Stimulated activated memory B cell treated with anti-CD40 and anti-IgM and Interleukin-4, amounts not matched to agents 10 μg/mL and 1 μg/mL and 100 μg/mL, for 72 hours (primary cell): ENCODE results near the gene OPCML.

Experiments used
- ATAC-seq: fragments of 150-1000 bp; cut with Tn5 transposase; 2 replicates; pipeline ENCODE4 v1.10.0; 2021
- H3K27ac Mint-ChIP-seq: one replicate; pipeline ENCODE4 v1.8.0; 2022; ENCODE audit warnings: mild to moderate bottlenecking, mixed read lengths
- H3K27me3 Mint-ChIP-seq: one replicate; pipeline ENCODE4 v1.8.0; 2022; ENCODE audit warnings: mixed read lengths
- H3K36me3 Mint-ChIP-seq: one replicate; pipeline ENCODE4 v1.8.0; 2022; ENCODE audit warnings: mixed read lengths
- H3K4me1 Mint-ChIP-seq: one replicate; pipeline ENCODE4 v1.8.0; 2022; ENCODE audit warnings: mixed read lengths
- H3K4me3 Mint-ChIP-seq: one replicate; pipeline ENCODE4 v1.8.0; 2022; ENCODE audit warnings: mild to moderate bottlenecking, moderate library complexity, mixed read lengths
- H3K9me3 Mint-ChIP-seq: one replicate; pipeline ENCODE4 v1.8.0; 2022; ENCODE audit warnings: mixed read lengths

Gene OPCML

DNA sequence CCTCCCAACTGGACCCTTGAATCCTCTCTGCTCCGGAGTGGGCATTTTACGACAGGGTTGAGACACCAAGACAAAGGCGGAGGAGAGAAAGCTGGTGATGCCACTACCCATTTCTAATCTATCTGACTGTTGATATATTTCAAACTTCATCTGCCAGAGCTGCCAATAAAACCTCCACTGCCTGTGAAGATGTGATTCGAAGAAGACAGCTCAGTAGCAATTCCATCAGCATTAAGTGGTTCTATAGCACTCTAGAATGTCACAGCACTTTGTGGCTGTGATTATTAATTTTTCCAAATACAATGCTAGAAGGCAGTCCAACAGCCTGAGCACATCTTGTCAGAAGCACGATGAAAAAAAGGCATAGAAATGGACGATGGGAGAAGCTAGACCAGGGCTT lies 282.8 kb downstream of the OPCML start:
- H3K36me3 Mint-ChIP-seq = no peaks in the 10 kb centered on the region
- H3K9me3 Mint-ChIP-seq = peaks cover 9% of the 10 kb centered on the region
- ATAC-seq = no peak
- no peaks in the 10 kb centered on the region for H3K27me3 Mint-ChIP-seq
- H3K27ac Mint-ChIP-seq = no peak overlapping the region
- H3K4me1 Mint-ChIP-seq = no peaks in the 10 kb centered on the region
- H3K4me3 Mint-ChIP-seq = no peak overlapping the region

DNA sequence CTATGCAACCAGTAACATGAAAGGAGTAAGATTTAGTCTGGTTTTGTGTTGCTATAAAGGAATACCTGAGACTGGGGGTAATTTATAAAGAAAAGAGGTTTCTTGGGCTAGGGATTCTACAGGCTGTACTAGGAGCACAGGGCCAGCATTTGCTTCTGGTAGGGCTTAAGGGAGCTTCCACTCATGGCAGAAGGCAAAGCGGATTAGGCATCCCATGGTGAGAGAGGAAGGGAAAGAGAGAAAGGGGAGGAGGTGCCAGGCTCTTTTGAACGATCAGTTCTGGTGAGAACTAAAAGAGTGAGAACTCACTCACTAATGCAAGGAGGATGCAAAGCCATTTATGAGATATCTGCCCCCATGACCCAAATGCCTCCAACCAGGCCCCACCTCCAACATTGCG lies 283.2 kb downstream of the OPCML start:
- no peaks in the 10 kb centered on the region for H3K36me3 Mint-ChIP-seq
- peaks cover 9% of the 10 kb centered on the region for H3K9me3 Mint-ChIP-seq
- no peak overlapping the region for H3K4me3 Mint-ChIP-seq
- no peak for ATAC-seq
- no peaks in the 10 kb centered on the region for H3K4me1 Mint-ChIP-seq
- no peak overlapping the region for H3K27ac Mint-ChIP-seq
- no peaks in the 10 kb centered on the region for H3K27me3 Mint-ChIP-seq

DNA sequence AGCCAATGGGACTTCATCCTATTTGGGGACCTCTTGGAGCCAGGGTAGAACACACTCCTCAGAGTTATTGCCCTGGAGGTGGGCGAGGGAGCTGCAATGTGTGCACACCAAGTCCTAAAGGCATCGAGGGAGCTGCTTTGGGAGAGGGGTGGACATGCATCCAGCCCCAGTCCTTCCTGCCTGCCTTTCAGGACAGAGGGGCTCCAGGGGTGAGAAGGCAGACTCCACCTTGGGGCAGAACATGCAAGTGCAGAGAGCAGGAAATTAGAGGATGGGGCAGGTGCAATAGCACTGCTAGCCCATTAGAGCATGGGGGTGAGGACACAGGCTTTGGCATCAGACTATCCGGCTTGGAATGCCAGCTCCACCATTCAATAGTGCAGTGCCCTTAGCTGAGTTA lies 288.5 kb downstream of the OPCML start:
- H3K4me1 Mint-ChIP-seq = no peaks in the 10 kb centered on the region
- H3K27me3 Mint-ChIP-seq = no peaks in the 10 kb centered on the region
- H3K4me3 Mint-ChIP-seq = no peak overlapping the region
- H3K27ac Mint-ChIP-seq = no peak overlapping the region
- H3K9me3 Mint-ChIP-seq = peaks cover 7% of the 10 kb centered on the region
- ATAC-seq = no peak
- no peaks in the 10 kb centered on the region for H3K36me3 Mint-ChIP-seq

DNA sequence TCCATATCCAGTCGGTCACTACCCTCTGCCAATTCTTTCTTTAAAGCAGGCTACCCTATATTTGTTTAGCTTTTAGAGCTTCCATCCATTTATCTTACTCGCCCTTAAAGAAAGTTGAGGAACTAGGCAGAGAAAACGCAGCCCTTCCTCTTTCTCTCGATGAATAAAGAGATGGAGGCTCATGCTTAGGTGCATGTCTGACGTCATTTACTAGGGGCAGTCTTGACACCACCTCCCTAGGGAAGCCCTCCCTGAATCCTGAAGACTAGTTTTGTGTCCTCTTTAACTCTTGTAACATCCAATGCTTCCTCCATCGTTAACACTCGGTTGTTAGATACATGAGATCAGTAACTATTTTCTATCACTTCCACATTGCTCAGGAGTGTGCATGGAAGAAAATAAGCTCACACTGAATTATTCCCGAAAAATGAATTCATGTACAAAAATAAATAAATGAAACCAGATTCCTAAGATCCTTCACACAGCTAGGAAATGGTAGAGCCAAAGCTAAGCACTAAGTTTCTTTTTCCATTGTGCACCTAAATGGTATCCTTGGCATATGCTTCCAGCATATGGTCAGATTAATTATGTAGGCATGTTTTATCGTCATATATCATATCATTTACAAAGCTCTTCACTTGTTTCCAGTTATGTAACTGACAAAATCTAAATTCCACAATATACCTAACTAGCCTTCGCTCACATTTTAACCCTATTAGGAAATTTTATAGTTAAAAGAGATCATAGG lies 291.2 kb downstream of the OPCML start:
- H3K4me3 Mint-ChIP-seq = no peak overlapping the region
- no peak overlapping the region for H3K27ac Mint-ChIP-seq
- H3K36me3 Mint-ChIP-seq = no peaks in the 10 kb centered on the region
- ATAC-seq = no peak
- peaks cover 3% of the 10 kb centered on the region for H3K9me3 Mint-ChIP-seq
- H3K4me1 Mint-ChIP-seq = no peaks in the 10 kb centered on the region
- H3K27me3 Mint-ChIP-seq = no peaks in the 10 kb centered on the region

DNA sequence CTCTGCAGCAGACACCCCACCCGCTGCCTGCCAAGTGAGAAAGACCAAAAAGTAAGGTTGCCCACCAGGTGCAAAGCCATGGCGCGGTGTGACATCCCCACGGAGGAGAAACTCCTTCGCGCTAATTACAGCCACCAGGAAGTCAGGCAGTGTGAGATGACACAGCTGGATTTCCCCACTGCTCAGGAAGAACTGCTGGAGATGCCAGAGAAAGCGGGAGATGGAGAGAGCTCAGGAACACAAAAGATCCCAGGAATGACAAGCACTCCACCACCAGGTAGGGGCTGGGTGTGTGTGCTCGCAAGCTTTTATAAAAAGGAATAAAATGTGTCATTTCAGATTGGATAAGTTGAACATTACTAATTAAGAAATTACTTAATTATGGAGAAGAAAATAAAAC lies 292.7 kb downstream of the OPCML start:
- peaks cover 3% of the 10 kb centered on the region for H3K9me3 Mint-ChIP-seq
- no peak overlapping the region for H3K27ac Mint-ChIP-seq
- ATAC-seq = no peak
- no peak overlapping the region for H3K4me3 Mint-ChIP-seq
- no peaks in the 10 kb centered on the region for H3K36me3 Mint-ChIP-seq
- H3K4me1 Mint-ChIP-seq = no peaks in the 10 kb centered on the region
- no peaks in the 10 kb centered on the region for H3K27me3 Mint-ChIP-seq

DNA sequence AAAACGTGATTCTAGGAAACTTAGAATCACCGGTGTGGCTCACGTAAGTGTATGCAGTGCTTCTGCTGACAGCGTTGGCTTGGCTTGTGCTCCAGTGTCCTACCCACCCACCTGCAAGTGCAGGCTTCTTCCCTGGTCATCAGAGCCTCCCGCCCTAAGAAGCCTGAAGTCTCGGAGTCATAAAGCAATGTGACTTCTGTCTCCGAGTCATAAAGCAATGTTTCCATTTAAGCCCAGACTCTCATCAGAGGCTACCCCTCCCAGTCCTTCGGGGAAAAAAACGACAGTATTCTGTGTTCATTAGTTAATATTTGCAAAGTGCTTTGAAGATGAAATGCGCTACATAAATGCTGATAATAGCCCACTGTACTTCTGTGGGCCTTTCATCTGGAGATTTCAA lies 293.8 kb downstream of the OPCML start:
- H3K4me1 Mint-ChIP-seq = no peaks in the 10 kb centered on the region
- no peaks in the 10 kb centered on the region for H3K36me3 Mint-ChIP-seq
- peaks cover 6% of the 10 kb centered on the region for H3K9me3 Mint-ChIP-seq
- ATAC-seq = no peak
- H3K4me3 Mint-ChIP-seq = no peak overlapping the region
- no peak overlapping the region for H3K27ac Mint-ChIP-seq
- no peaks in the 10 kb centered on the region for H3K27me3 Mint-ChIP-seq

DNA sequence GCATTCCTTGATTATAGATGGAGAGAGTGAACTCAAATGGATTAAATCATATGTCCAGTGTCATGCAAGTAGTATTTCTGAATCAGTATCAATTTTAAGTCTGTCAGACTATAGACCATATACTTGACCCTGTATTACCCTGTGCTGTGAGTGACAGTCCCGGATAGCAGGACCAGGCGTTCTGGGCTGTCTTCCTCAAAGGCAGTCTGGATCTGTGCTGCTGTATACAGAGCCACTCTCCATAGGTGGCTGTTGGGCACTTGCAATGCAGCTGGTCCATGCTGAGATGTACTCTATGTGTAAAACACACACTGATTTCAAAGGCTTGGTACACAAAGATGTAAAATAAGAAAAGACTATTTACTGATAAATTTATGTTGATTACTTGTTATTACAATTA lies 294.3 kb downstream of the OPCML start:
- no peak for ATAC-seq
- no peaks in the 10 kb centered on the region for H3K27me3 Mint-ChIP-seq
- H3K4me1 Mint-ChIP-seq = no peaks in the 10 kb centered on the region
- H3K36me3 Mint-ChIP-seq = no peaks in the 10 kb centered on the region
- H3K27ac Mint-ChIP-seq = no peak overlapping the region
- no peak overlapping the region for H3K4me3 Mint-ChIP-seq
- H3K9me3 Mint-ChIP-seq = peaks cover 8% of the 10 kb centered on the region

DNA sequence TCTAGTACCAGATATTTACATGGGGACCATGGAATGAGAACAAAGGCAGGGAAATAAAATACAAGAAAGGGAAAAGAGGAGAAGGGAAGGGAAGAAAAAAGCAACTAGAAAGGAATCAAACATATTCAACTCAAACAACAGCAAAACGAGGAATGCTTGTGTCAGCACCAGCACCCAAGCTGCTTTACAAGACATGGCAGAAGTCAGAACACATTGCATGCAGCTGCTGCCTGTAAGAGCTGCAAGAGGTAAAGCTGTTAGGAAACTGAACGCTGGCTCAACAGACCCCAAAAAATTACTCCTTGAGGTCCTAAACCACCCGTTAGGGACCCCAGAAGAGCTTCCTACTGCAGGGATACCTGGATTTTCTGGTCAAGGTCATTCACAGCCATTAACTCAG lies 296.9 kb downstream of the OPCML start:
- Mint-ChIP-seq H3K4me1 (no peaks in the 10 kb centered on the region), H3K27me3 (no peaks in the 10 kb centered on the region), H3K9me3 (peaks cover 5% of the 10 kb centered on the region), H3K27ac (no peak overlapping the region), H3K4me3 (no peak overlapping the region), H3K36me3 (no peaks in the 10 kb centered on the region)
- no peak for ATAC-seq

DNA sequence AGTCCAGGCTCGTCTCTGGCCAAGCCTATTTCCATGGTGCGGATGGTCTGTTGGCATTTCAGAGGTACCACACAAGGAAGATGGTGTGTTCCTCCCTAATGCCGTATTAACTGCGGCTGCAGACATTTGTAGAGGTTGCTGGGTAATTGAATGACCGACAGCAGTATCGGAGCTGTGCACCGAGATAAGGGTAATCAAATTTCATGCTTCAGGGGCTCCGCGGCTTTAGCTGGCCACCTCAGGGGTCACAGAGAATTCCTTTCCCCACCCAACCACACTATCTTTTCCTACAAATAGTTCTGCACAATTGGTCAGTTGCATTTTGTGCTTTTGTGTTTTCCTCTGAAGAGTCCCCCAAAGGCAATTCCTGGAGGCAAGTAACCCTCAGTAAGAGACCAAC lies 297.4 kb downstream of the OPCML start:
- Mint-ChIP-seq H3K36me3 (no peaks in the 10 kb centered on the region), H3K4me3 (no peak overlapping the region), H3K27me3 (no peaks in the 10 kb centered on the region), H3K9me3 (peaks cover 5% of the 10 kb centered on the region), H3K27ac (no peak overlapping the region), H3K4me1 (no peaks in the 10 kb centered on the region)
- no peak for ATAC-seq

DNA sequence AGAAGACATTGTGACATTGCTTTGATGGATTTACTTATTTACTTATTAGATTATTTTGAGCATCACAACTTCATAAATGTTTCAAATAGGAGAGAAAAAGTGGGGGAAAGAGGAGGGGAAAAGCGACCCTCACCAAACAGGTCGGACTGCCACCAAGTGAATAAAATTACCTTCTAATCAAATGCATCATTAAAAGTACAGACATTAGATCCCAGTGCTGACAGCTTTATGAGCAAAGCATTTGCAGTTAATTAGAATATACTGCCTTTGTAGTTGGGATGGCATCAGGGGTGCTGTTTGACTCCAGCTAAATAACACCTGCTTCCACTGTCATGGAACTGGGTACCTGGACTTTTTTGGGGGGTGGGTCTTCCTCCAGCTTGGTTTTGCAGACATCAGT lies 299.6 kb downstream of the OPCML start:
- ATAC-seq = no peak
- Mint-ChIP-seq H3K27ac (no peak overlapping the region), H3K36me3 (no peaks in the 10 kb centered on the region), H3K4me1 (no peaks in the 10 kb centered on the region), H3K4me3 (no peak overlapping the region), H3K27me3 (no peaks in the 10 kb centered on the region), H3K9me3 (peaks cover 5% of the 10 kb centered on the region)

DNA sequence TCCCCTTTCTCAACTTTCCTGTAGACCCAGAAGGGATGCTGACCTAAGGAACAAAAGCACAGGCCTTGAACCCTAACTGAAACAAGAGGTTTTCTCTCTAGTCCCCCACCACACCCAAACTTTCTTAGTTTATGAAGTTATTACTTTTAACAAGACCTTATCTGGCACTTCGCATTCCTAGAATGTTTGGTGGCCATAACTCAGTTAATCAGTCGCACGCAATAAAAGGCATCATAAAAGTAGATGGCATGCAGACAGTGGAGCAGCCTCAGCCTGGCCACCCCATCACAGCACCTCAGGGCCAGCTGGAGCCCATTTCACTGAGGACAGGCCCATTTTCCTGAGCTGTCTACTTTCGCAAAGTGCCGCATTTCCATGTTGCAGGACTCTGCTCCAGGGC lies 301.9 kb downstream of the OPCML start:
- no peak for ATAC-seq
- H3K9me3 Mint-ChIP-seq = peaks cover 5% of the 10 kb centered on the region

DNA sequence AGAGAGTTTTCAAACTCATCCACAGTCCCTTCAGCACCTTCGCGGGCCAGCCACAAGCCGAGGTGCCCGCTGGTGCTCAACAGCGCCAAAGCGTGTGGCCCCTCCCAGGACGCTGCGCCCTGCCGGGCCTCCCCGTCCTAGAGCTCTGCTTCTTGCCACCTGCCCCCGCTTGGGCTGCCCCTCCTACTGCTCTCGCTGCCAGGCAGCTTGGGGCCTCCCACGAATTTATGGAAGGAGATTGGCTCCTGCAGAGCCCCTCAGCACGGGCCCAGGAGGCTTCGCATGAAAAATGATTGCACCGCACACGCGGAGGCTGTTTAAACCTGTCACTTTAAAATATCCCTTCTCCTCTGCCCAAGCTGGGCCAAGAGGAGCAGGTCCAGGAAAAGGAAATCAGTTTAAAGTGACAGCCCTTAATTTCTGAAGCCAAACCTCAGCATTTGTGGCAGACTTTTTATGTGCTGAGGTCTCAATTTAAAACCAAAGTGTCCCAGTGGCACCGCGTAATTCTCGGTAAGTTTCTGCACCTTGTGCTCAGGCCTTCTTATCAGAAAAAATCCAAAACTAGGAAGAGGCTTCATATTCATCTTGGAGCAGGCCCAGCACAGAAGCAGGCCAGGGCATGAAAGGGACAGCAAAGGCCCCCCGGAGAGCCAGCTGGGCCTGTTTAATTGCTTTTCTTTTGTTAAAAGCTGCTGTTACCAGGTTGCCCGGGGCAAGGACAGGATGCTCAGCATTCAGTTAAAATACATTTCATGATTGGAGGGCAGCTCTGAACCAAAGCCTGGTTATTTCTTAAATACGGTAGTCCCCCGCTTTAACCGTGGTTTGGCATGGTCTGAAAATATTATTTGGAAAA lies 303.6 kb downstream of the OPCML start:
- no peaks in the 10 kb centered on the region for H3K27me3 Mint-ChIP-seq
- ATAC-seq = no peak
- H3K9me3 Mint-ChIP-seq = peaks cover 4% of the 10 kb centered on the region
- H3K36me3 Mint-ChIP-seq = no peaks in the 10 kb centered on the region
- H3K27ac Mint-ChIP-seq = no peak overlapping the region
- no peaks in the 10 kb centered on the region for H3K4me1 Mint-ChIP-seq
- H3K4me3 Mint-ChIP-seq = no peak overlapping the region

More for the DNA sequence above, 301.9 kb downstream of the OPCML start:
- H3K4me1 Mint-ChIP-seq = no peaks in the 10 kb centered on the region
- no peak overlapping the region for H3K4me3 Mint-ChIP-seq
- no peaks in the 10 kb centered on the region for H3K36me3 Mint-ChIP-seq
- H3K27ac Mint-ChIP-seq = no peak overlapping the region
- no peaks in the 10 kb centered on the region for H3K27me3 Mint-ChIP-seq

DNA sequence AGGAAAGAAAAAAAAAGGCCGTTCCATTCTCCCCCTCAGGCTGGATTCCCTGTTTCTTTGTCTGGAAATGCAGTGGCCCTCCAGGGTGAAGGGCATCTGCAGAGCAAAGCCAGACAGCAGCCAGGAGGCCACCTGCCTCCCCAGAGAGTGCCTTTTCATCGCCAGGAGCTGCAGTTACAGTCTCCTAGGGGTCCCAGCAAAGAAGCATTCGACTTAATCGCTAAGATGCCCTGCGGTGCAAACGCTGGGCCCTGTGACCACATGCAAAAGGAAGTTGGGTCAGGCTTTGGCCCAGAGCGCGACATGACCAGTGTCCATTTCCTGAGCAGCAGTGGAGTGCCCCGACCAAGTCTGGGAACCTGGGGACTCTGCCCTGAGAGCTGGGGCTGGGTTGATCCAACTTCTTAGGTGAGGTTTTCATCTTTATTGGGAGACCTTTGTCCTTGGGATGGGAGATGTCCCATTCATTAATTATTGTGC lies 304.6 kb downstream of the OPCML start:
- H3K27me3 Mint-ChIP-seq = no peaks in the 10 kb centered on the region
- no peak overlapping the region for H3K4me3 Mint-ChIP-seq
- no peaks in the 10 kb centered on the region for H3K36me3 Mint-ChIP-seq
- H3K9me3 Mint-ChIP-seq = no peaks in the 10 kb centered on the region
- no peaks in the 10 kb centered on the region for H3K4me1 Mint-ChIP-seq
- no peak for ATAC-seq
- no peak overlapping the region for H3K27ac Mint-ChIP-seq

DNA sequence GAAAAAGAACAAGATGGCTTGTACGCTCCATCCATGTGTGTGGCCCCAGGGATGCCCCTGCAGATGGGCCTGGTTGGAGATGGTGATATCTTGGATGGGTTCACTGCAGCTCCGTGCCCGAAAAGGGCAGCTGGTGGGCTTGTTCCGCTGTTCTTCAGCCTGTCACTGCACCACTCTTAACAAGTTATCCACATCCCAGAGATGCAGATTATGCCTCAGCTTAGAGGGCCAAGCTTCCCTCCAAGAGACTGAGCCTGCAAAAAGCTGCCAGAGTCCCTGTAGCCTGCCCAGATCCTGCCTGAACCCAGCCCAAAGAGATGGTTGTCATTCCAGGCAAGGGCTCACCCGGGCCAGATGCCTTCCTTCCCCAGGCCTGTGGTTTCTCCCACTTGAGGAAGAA lies 308.0 kb downstream of the OPCML start:
- no peak overlapping the region for H3K4me3 Mint-ChIP-seq
- no peaks in the 10 kb centered on the region for H3K36me3 Mint-ChIP-seq
- H3K9me3 Mint-ChIP-seq = no peaks in the 10 kb centered on the region
- no peak for ATAC-seq
- no peaks in the 10 kb centered on the region for H3K27me3 Mint-ChIP-seq
- no peak overlapping the region for H3K27ac Mint-ChIP-seq
- no peaks in the 10 kb centered on the region for H3K4me1 Mint-ChIP-seq

DNA sequence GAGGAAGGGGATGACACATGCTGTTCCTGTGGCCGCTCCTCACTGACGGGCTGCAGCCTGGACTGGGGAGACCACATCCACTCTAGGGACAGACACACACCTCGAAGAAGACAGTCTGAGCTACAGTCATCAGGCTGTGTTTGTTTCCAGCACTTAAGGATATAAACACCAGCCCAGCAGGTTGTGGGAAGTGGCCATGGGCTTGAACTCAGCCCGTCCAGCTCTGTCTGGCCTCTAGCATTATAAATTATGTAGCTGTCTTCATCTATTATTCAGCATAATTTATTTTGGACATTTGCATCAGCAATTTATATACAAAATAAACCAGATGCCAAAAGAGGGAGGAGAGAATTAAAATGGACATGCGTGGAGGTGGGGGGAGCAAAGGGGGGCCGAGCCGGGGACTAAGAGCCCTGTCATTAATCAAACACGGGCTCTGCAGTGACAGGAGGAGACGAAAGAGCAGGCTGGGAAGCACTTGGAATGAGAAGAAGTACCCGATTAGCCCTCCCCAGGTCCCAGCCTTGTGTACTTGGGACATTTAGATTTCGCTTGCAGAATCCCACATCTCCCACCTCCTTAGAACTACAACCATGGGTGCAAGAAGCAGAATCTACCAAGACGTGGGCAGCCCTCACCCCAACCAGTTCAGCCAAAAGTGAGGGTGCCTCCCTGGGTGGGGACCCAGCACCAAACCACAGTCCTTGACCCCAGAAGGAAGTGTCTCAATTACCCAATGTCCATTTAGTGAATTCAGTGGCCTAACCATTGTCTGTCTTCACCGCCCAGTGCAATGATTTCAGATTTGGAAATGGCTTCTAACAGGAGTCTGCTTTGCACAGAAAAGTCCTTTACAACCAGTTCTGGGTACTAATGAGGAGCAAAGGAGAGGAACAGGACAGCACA lies 309.6 kb downstream of the OPCML start:
- no peak overlapping the region for H3K4me3 Mint-ChIP-seq
- no peaks in the 10 kb centered on the region for H3K9me3 Mint-ChIP-seq
- H3K27ac Mint-ChIP-seq = no peak overlapping the region
- H3K36me3 Mint-ChIP-seq = no peaks in the 10 kb centered on the region
- no peaks in the 10 kb centered on the region for H3K4me1 Mint-ChIP-seq
- no peaks in the 10 kb centered on the region for H3K27me3 Mint-ChIP-seq
- no peak for ATAC-seq
